SH-SY5Y (cell line): ENCODE data around the gene IMMP1L.

Source experiments
- GATA2 ChIP-seq: IDR thresholded peaks from 2 replicates; pipeline ENCODE4 v1.6.1; 2011; ENCODE audit warnings: mild to moderate bottlenecking, low read depth, low read length
- GATA3 ChIP-seq: IDR thresholded peaks from 2 replicates; pipeline ENCODE4 v1.6.1; 2011; ENCODE audit warnings: low read depth, mild to moderate bottlenecking, low read length, moderate library complexity

Gene IMMP1L

DNA sequence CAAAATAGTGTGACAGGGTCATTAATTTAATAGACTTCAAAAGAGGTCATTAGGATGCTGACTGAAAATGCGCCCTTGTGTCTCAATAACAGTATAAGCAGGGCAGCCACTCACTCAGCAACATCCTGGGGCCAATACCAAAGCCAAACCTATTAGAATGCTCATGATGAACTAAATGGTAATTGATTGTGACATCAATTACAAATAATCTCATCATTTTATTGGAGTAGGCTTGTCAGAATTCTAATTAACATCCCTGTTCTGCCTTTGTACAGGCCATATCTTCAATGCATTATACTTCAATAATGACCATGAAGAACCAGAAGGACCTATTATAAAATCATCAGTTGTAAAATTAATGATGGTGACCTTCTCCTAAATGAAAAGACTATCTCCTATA is 75.6 kb downstream of the IMMP1L start:
- TF ChIP-seq GATA3 (no peak), GATA2 (no peak)

DNA sequence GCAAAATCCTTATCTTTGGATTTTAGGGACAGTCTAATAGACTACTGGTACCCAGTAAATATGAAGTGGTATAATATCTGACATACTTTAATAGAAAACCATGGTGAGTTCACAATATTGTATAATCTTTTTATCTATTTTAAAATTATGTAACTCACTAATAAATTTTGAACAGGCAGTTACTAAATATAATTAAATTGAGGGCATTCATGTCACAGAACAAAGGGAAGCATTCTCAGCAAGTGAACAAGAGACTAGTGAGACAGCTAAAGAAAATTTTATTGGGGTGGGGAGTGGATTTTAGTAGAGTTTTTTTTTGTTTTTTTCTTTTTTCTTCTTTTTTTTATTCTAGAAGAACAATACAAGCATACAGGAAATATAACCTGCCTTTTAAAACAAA is 84.8 kb downstream of the IMMP1L start:
- TF ChIP-seq GATA2 (no peak), GATA3 (no peak)

DNA sequence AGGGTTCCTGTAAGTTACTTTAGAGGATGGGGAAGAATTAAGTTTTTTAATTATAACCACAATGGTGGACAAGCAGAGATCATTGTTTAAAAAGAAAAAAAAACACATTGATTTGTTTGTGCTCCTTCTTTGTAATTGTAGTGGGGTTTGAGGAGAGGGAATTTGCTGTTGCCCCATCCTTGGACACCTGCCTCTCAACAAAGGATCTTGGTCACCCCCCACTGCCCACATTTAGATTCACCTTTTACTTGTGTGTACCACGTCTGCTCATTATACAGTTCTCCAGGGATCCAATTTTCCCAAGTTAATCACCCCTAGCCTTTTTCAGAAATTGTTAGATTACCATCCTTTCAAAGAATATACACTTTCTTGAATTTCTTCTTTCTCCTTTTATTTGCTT is 86.7 kb downstream of the IMMP1L start:
- no peak for TF ChIP-seq GATA3
- no peak for TF ChIP-seq GATA2

DNA sequence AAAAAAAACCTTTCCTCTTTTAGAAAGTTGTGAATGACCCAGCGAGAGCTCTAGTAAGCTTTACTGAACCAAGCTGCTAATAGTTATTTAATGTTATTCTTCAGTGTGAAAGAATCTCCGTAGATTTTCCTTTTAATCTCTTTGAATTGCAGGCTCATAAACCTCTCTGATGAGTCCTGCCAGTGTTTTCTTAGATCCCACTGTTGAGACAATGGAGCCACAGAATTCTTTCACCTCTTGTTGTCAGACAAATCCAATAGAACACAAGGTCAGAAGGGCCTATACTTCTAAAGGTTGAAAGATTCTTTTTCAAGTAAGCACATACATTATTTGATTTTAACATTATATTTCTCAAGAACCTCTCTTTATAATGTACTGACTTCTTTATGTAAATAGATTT is 87.6 kb downstream of the IMMP1L start:
- TF ChIP-seq GATA3 = no peak
- no peak for TF ChIP-seq GATA2

DNA sequence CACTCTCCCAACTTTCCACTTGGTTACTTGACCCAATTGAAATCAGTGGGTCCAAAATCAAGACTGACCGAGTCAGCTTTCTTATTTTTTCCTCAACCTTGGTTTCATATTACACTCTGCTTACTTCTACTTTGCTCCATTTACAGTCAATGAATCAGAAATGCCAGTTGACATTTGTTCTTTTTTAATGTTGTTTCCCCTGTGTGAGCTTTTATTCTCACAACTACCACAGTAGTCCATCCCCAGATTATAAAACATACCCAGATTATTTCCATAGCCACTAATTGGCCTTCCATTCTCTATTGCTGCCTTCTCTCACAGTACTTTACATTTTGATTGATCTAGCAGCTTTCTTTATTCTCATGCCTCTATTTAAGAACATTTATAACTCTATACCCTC is 89.8 kb downstream of the IMMP1L start:
- TF ChIP-seq GATA3 (no peak), GATA2 (no peak)

DNA sequence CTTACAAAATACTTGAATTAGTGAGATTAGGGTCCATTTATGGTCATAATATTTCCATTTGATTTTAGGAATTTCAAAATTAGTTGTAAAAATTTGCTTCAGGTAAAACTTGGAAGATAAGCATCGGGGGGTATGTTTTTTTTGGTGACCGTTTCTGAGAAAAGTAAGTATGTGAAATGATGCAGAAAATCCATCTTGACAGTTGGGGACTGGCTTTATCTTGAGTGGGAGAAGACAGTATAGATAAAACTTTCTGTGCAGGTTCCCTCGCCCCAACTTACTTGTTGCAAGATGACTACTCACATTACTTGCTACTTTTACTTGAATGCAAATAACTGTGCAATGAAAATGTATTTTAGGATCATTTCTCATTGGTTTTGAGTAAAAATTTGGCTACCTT is 90.3 kb downstream of the IMMP1L start:
- TF ChIP-seq GATA2 (no peak), GATA3 (no peak)

DNA sequence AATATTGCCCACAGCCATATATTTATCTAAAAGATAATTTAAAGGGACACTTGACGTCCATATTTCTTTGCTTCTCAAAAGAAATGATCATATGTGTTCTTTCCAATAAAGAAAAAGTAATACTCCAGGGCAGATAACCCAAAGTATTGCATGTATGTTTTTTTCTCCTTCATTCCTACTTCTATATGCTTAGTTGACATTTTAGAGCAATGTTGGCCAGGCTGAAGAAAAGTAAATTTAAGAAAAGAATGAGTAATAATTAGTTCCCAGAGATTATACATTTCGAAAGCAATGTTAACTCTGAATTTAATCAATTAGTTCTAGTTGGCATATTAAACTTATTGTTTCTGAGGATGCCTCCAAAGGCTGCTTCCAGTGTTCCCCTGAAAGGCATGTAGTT is 91.6 kb downstream of the IMMP1L start:
- no peak for TF ChIP-seq GATA3
- TF ChIP-seq GATA2 = no peak

DNA sequence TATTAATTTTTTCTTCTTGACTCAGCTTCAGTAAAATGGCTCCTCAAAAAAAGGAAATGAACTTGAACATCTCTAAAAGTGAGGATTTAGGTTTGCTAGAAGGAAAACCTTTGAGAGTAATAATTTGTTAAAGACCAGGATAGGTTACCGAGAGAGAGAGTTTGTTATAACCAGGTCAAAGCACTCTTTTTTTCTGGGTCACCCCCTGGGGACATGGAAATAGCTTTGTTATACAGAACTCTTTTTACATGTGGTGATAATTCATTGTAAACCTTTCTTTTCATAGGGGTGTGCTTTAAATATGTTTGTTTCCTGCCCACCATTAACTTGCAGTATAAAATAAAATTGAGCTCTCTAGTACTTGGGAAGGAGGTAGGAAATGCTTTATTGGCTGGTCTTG is 92.1 kb downstream of the IMMP1L start:
- TF ChIP-seq GATA3 = no peak

DNA sequence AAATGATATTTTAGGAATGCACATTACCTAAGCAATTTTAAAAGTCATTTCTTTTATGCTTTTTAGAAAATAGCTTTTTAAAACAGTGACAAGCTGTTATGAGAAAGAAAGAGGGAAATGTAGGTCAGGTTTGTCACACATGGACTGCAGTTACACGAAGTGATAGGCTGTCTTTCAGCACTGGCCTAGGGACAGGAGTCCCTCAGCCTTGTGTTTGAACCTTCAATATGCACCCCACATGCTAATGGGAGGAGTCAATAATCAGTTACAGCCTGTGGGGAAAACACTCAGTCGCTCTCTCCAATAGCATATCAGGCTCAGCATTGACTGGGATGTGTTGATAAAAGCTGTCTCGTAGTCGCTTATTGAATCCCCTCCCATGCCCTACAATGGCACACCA is 94.0 kb downstream of the IMMP1L start:
- TF ChIP-seq GATA2 = no peak
- no peak for TF ChIP-seq GATA3

DNA sequence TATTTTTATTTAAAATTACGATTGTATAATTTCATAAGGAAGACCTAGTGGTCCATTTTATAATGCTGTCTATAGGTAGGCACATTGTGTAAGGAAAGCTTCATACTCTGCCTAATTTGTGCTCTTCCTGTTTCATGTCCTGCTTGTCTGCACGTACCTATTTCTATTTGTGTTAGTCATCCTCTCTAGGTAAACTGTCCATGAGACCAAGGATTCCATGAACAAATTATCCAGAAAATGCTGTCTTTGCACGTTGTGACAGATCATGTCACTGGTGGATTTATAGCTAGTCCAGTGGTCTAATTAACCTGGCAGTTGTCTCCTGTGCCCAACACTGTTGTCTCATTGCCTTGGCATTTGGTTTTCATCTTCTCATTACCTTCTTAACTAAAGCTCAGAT is 95.1 kb downstream of the IMMP1L start:
- no peak for TF ChIP-seq GATA2
- TF ChIP-seq GATA3 = no peak

DNA sequence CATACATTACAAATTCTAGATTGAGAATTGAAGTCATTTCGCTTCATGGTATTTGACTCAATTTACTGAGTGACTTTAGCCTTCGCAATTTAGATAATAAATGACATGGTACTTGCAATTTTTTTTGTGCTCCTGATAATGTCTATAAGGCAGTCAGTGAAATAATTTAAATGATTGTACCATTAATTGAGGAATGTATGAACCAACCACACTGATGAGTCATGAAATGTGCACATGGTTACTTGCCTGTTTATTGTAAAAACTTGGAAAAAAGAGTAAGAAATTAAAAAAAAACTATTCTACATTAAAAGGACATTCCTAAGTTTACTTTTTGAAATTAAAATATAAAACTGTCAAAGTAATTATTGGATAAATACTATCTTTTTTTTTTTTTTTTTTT is 96.5 kb downstream of the IMMP1L start:
- TF ChIP-seq GATA2 (no peak), GATA3 (no peak)

DNA sequence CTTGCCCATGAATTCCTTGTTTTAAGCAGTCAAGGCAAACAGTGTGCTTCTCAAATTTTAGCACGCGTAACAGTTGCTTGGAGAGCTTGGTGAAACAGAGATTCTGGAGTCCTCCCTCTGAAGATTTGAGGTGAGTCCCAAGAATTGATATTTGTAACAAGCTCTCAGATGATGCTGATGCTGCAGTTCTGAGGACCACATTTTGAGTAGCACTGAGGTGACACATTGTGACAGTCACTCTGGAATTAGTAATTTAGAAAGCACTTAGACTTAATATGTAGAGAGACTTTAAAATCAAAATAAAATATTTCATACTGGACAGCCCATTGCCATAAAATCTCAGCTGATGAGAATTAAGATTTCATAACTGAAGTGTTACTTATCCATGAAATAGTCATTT is 101.2 kb downstream of the IMMP1L start:
- TF ChIP-seq GATA2 = no peak
- TF ChIP-seq GATA3 = no peak

DNA sequence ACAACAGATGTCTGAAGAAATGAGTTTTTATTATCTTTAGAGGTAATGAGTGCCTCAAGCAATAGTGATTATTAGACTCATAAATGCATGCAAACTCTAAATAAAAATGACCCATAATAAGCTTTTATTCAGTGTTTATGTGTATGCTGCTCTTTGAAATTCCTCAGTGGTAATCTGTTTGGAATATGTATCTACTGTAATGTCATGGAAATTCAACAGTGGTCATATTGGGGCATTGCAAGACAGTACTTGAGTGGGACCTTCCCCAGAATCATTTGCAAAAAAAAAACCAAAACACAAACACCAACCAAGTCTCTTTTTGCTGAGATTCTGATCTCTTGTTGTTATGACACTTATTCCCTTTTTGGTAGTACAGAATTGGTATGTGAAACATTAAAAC is 104.8 kb downstream of the IMMP1L start:
- no peak for TF ChIP-seq GATA2

DNA sequence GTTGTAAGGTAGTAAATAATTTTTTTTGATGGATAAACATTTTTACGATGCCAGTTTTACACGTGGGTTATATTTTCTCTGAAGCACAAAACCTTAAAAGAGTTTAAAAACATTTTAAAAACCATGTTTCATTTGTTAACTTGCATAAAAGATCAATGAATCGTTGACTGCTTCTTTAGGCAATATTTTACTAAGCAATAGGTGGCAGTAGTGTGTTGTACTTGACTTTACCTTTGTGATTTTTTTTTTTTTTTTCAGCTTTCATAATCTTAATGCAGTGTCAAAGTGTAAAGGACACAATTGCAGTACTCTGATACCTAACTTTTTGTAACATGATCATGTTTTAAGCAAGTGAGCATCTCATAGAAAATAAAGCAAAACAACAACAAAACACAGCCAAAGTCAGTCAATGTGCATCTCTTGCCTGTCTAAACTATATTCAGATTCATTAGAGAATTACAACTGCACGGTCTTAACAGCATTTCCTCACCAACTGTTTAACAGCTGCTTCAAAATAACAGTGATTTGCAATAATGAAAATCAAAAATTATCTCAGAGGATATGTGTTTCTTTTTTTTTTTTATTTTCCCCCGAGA is 112.1 kb downstream of the IMMP1L start:
- TF ChIP-seq GATA2 (no peak), GATA3 (no peak)

DNA sequence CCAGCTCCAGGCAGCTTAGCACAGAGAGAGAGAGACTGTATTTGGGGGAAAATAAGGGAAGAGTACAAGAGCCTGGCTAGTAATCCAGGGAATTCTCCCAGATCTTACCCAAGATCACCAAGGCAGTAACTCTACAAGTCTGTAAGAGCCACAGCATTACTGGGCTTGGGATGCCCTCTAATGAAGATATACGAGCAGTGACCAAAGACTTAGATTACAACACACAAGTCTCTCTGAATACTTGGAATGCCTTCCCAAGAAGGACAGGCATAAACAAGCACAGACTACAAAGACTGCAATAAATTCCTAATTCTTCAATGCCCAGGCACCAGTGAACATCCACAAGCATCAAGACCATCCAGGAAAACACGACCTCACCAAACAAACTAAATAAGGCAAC is 122.0 kb downstream of the IMMP1L start:
- TF ChIP-seq GATA3 (no peak), GATA2 (no peak)

DNA sequence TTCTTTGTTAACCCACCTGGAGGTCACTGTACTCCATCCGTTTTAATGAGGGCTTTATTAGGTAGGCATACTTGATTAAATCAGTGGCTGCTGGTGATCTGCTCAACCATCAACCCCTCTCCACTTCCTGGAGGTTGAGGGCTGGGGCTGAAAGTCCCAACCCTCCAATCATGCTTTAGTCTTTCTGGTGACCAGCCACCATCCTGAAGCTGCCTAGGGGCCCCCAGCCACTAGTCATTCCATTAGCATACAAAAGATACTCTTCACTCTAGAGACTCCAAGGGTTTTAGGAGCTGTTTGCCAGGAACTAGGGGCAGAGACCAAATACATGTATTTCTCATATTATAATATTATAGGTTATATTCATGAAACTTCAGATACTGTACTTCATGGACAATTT is 126.3 kb downstream of the IMMP1L start:
- TF ChIP-seq GATA3 = no peak
- TF ChIP-seq GATA2 = no peak
